ENCODE measurements around the gene GLT8D2.

DNA sequence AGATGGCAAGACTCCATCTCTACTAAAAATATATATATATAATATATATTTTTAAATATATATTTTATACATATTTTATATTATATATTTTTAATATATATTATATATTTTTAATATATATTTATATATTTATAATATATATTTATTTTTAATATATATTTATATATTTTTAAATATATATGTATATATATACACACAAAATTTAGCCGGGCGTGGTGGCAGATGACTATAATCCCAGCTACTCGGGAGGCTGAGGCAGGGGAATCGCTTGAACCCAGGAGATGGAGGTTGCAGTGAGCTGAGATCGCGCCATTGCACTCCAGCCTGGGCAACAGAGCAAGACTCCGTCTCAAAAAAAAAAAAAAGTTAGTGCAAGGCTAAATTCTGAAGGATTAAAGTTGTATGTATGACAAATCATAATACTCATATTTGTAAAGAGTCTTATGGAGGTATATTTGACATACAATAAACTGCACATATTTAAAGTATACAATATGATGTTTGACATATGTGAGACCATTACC, 92.1 kb downstream of the GLT8D2 start:
- TF ChIP-seq, protein P1, sequence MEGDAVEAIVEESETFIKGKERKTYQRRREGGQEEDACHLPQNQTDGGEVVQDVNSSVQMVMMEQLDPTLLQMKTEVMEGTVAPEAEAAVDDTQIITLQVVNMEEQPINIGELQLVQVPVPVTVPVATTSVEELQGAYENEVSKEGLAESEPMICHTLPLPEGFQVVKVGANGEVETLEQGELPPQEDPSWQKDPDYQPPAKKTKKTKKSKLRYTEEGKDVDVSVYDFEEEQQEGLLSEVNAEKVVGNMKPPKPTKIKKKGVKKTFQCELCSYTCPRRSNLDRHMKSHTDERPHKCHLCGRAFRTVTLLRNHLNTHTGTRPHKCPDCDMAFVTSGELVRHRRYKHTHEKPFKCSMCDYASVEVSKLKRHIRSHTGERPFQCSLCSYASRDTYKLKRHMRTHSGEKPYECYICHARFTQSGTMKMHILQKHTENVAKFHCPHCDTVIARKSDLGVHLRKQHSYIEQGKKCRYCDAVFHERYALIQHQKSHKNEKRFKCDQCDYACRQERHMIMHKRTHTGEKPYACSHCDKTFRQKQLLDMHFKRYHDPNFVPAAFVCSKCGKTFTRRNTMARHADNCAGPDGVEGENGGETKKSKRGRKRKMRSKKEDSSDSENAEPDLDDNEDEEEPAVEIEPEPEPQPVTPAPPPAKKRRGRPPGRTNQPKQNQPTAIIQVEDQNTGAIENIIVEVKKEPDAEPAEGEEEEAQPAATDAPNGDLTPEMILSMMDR (IDR thresholded peaks at IDR 0.05; ENCODE audit: low read depth, low read length), result no peak
- TF ChIP-seq EZH2phosphoT487 (IDR thresholded peaks at IDR 0.05; ENCODE audit: low read depth), result no peak
